ENCODE data around the gene FBXO5.

The FBXO5 gene

GRCh38 chr6:152952866-152953509 lies 29.9 kb downstream of the FBXO5 start:
- in situ Hi-C loops (cut with HindIII; ENCODE audit: low sequenced_read_pairs), result no loop called here

- in situ Hi-C loops (cut with HindIII; ENCODE audit: low sequenced_read_pairs), result no loop called here
Observed at GRCh38 chr6:152952045-152952444, 30.8 kb downstream of the FBXO5 start.

- in situ Hi-C loops (cut with HindIII; ENCODE audit: low sequenced_read_pairs), result no loop called here
Observed at GRCh38 chr6:152950240-152950639, 32.6 kb downstream of the FBXO5 start.

GRCh38 chr6:152948150-152948768 lies 34.6 kb downstream of the FBXO5 start:
- in situ Hi-C loops (cut with HindIII; ENCODE audit: low sequenced_read_pairs), result no loop called here

GRCh38 chr6:152946995-152947394 lies 35.8 kb downstream of the FBXO5 start:
- in situ Hi-C loops (cut with HindIII; ENCODE audit: low sequenced_read_pairs), result no loop called here

GRCh38 chr6:152946484-152946883 lies 36.4 kb downstream of the FBXO5 start:
- in situ Hi-C loops (cut with HindIII; ENCODE audit: low sequenced_read_pairs), result no loop called here

- in situ Hi-C loops (cut with HindIII; ENCODE audit: low sequenced_read_pairs), result no loop called here
Observed at GRCh38 chr6:152943260-152943897, 39.5 kb downstream of the FBXO5 start.

GRCh38 chr6:152942319-152942869 lies 40.4 kb downstream of the FBXO5 start:
- in situ Hi-C loops (cut with HindIII; ENCODE audit: low sequenced_read_pairs), result no loop called here

GRCh38 chr6:152941746-152942145 lies 41.1 kb downstream of the FBXO5 start:
- in situ Hi-C loops (cut with HindIII; ENCODE audit: low sequenced_read_pairs), result no loop called here

- in situ Hi-C loops (cut with HindIII; ENCODE audit: low sequenced_read_pairs), result no loop called here
Observed at GRCh38 chr6:152932865-152933264, 50.0 kb downstream of the FBXO5 start.

GRCh38 chr6:152922706-152923105 lies 60.1 kb downstream of the FBXO5 start:
- in situ Hi-C loops (cut with HindIII; ENCODE audit: low sequenced_read_pairs), result no loop called here
